Amniotic epithelial cell (primary cell): ENCODE data around the gene MCF2L2.

Source experiments
- DNase-seq: peaks from one replicate; pipeline ENCODE4 v3.0.0-alpha.2; 2010; ENCODE audit warnings: low read depth

Gene MCF2L2

GRCh38 chr3:183327343-183327742, 101.1 kb downstream of the MCF2L2 start:
- no peak for DNase-seq

GRCh38 chr3:183324083-183324482, 104.3 kb downstream of the MCF2L2 start:
- no peak for DNase-seq

DNA sequence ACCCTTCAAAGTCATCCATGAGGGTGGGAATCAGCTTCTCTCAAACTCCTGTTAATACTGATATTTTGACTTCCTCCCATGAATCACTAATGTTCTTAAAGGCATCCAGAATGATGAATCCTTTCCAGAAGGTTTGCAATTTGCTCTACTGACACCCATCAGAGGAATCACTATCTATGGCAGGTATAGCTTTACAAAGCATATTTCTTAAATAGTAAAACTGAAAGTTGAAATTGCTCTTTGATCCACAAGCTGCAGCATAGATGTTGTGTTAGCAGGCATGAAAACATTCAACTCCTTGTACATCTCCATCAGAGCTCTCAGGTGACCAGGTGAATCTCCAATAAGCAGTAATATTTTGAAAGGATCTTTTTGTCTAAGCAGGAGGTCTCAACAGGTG, 109.0 kb downstream of the MCF2L2 start:
- no peak for DNase-seq

DNA sequence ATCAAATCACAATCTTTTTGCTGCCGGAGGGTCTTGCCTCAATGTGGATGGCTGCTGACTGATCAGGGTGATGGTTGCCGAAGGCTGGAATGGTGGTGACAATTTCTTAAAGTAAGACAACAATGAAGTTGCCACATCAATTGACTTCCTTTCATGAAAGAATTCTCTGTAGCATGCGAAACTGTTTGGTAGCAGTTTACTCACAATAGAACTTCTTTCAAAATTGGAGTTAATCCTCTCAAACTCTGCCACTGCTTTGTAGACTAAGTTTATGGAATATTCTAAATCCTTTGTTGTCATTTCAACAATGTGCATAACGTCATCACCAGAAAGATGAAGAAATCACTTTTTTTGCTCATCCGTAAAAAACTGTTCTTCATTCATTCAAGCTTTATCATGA, 109.5 kb downstream of the MCF2L2 start:
- DNase-seq, result peak; percentile 66

- DNase-seq, result peak; percentile 43
These were observed 110.2 kb downstream of the MCF2L2 start for GRCh38 chr3:183317886-183318865.

DNA sequence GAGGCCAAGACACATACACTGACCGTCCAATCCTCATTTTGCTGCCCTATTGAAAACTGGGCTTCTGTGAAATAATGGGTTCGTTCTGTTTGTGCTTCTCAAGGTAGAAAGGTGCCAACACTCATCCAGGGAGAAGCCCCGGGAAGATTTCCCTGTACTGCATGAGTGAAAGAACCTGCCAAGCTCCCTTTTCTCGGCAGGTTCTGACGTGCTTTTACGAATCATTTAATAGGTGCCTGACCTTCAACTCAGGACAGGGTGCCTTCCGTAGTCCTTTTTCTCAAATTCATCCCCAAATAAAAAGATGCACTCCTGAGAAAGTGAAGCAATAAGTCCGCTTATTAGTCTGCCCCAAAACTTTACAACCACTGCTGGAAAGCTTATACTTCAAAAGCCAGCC, 111.1 kb downstream of the MCF2L2 start:
- DNase-seq, result no peak

- no peak for DNase-seq
These were observed 112.7 kb downstream of the MCF2L2 start for GRCh38 chr3:183315739-183316138.

DNA sequence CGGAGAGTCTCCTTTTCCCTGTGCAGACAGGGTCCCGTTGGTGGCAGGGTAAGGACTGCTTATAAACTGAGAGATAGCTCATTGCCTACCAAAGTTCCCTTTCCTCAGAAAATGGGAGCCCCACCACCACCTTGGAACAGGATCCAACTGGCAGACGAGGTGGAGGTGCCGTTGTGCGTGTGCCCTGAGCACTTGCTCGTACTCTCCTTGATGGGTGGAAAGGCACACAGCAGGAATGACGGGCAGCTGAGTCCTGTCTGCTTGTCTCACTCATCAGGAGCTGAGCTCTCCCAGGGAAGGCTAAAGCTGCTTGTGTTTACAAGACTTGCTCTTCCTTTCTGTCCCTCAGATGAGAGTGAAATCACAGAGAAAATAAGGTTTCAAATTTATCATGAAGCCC, 114.7 kb downstream of the MCF2L2 start:
- DNase-seq, result no peak

- DNase-seq, result no peak
These were observed 115.1 kb downstream of the MCF2L2 start for GRCh38 chr3:183313351-183313750.

GRCh38 chr3:183312433-183312832, 116.0 kb downstream of the MCF2L2 start:
- no peak for DNase-seq

DNA sequence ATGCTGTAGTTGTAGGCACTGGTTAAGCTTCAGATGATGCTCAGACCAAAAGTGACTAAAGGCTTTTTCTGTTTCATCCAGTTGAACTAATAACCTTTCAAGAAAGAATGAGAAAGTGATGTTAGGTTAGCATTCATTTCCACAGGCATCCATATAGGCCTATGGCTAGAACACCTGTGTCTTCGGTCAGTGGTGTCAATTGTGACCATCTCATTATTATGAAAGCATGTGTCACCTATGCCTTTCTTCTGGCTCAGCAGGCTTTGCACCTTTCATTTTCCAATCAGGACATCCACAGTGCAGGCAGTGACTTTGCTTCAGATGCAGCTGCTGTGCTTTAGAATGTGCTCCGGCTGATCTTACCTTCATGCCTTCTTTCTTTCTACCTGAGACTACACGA, 117.5 kb downstream of the MCF2L2 start:
- no peak for DNase-seq

GRCh38 chr3:183309276-183309675, 119.1 kb downstream of the MCF2L2 start:
- DNase-seq, result no peak

DNA sequence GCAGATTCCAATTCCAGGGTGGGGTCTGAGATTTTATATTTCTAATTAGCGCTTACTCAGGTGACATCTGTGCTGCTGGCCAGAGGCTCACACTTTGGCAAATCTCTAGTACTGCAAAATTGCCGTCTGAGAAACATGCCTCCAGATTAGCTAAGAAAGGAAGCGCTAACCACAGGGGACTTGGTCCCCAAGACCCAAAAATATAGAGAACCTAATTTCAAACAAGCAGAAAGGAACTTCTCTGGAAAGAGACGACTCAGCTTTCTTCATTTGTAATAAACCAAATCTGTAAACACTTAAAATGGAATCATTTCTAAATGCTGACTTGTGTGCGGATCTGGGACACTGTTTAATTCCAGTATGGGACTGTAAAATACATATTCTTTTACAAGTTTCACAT, 119.7 kb downstream of the MCF2L2 start:
- no peak for DNase-seq

DNA sequence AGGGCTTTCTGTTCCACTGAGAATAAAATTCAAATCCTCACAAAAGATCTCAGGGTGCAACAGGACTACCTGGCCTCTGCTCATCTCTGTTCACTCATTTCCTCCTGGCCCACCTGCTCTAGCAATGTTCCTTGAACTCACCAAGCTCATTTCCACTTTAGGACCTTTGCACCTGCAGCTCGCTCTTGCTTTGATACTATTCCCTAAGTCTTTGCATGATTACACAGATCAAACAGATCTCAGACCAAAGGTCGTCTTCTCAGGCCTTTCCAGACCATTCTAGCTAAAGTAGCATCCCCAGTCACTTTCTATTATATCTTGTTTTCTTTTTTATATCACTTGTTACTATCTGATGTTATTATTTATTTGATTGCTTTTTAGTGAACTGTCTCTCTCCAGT, 120.7 kb downstream of the MCF2L2 start:
- no peak for DNase-seq

- peak; percentile 67 for DNase-seq
These were observed 121.4 kb downstream of the MCF2L2 start for GRCh38 chr3:183306798-183307671.

DNA sequence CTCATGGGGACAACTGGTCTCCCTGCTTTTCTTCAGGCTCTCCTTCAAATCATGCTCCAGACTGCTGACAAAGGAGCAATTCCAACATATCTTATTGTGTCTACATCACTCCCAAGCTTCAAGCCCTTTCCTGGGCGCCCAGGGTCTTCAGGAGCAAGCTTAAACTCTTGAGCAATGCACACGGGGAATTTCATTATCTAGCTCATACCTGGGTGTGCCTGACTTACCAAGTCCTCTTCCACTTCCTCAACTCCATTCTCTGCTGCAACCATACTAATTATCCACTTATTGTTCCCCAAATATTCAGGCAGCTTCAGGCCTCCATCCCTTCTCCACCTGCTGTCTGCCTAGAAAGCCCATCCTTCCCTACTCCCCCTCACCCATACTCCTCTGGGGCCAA, 124.7 kb downstream of the MCF2L2 start:
- no peak for DNase-seq

GRCh38 chr3:183301937-183302580, 126.4 kb downstream of the MCF2L2 start:
- peak; percentile 22 for DNase-seq

- DNase-seq, result peak; percentile 43
These were observed 127.3 kb downstream of the MCF2L2 start for GRCh38 chr3:183300996-183301562.

GRCh38 chr3:183299976-183300375, 128.4 kb downstream of the MCF2L2 start:
- no peak for DNase-seq

- DNase-seq, result peak; percentile 94
These were observed 129.7 kb downstream of the MCF2L2 start for GRCh38 chr3:183298701-183299153.

DNA sequence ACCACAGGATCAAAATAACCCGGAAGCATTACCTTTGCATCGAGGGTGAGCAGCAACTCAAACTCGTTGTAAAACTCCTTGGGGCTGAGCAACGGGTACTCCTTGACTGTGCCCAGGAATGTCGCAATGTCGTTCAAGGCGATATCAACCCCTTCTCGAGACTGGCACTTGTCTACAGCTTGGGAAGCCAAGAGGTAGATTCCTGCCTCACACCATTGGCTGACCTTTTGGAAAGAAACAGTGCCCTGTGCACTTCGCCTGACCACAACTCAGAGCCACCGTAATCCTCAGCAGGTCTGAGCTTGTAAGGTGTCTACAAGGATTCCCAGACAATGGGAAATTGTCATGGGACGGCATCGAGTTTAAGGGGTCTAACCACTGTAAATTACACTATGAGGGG, 131.5 kb downstream of the MCF2L2 start:
- no peak for DNase-seq

DNA sequence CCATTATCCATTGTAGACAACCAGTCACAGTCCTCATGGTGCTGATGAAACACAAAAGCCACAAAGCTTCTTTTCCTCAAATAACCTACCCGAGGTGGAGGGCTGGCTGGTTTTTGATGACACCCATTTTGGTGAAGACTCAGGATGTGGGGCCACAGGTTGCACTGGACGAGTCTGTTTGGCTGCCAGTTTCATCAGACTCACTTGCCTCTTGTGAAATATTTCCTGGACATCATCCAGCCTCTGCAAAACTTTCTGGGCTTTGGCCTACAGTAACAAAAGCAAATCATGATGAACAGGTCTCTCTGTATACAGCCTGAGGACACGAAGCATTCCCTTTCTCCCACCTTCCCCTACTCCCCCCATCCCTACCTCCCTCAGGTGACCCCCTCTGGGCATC, 133.2 kb downstream of the MCF2L2 start:
- peak; percentile 92 for DNase-seq
